ENCODE data around the gene TLR6. TPM values are rescaled to one million over a fixed set of nuclear protein-coding genes. Genes with fewer than 3 reads are reported as not detected.
A peak's percentile ranks its signal among the peaks of the same experiment; 100 is the strongest.
"Not testable (repeated sequence)": the region's sequence is repeated elsewhere in the genome, so short reads cannot be mapped to it uniquely, and the experiment has no call there.

TLR6 gene
- polyA plus RNA-seq, 4 donors = 0.49 to 0.65 (median 0.58) TPM

DNA sequence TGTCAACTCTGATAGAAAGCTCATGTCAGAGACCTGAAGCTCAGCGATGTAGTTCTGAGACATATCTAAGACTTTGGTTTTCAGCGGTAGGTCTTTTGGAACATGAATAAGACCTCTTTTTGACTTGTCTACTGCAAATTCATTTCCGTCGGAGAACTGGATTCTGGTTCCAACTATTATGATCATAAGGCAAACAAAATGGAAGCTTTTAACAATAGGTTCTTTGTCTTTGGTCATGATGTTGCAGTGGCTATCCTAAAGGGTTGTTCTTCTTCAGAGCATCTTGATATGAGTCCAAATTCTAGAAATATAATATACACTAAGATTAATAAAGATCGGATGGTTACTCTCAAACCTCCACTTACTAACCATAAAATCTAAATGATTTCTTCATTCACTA, 27.4 kb downstream of the TLR6 start:
- DNase-seq (ENCODE audit: low read depth in 4 of 4, low spot score in 2 of 4) = no peak

DNA sequence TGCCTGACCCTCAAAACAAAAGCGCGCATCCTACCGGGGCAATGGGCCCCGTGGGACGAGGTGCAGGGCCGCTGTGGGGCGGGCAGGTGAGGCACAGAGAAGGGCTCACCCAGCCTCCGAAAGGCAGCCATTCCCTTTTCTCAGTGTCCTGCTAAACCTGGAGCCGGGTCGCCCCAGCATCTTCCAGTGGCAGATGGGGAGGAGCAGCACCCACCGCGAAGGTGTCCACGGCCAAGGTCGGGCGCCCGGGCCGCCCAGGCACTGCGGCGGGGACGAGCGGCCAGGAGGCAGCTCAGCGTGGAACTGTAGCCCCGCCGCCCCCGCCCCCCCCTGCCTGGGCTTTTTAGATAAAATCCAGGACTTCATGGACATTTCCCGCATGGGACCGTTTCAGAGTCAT, 32.9 kb downstream of the TLR6 start:
- no peak for DNase-seq (ENCODE audit: low read depth in 4 of 4, low spot score in 2 of 4)

DNA sequence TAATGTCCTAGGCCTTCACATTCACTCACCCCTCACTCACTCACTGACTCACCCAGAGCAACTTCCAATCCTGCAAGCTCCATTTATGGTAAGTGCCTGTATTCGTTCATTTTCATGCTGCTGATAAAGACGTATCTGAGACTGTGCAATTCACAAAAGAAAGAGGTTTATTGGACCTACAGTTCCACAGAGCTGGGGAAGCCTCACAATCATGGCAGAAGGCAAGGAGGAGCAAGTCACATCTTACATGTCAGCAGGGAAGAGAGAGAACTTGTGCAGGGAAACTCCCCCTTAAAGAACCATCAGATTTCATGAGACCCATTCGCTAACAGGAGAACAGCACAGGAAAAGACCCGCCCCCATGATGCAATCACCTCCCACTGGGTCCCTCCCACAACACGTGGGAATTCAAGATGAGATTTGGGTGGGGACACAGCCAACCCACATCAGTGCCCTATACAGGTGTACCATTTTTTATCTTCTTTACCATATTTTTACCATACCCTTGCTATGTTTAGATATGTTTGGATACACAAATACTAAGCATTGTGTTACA, 33.8 kb downstream of the TLR6 start:
- no peak for DNase-seq (ENCODE audit: low read depth in 4 of 4, low spot score in 2 of 4)

DNA sequence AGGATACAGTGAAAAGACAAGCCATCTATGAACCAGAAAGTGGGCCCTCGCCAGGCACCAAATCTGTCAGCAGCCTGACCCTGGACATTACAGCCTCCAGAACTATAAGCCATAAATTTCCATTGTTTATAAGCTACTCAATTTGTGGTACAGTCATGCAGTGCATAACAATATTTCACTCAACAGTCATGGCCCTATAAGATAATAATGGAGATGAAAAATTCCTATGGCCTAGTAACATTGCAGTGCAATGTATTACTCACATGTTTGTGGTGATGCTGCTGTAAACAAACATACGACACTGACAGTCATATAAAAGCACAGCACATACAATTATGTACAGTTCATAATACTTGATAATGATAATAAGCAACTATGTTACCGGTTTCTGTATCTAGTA, 34.9 kb downstream of the TLR6 start:
- no peak for DNase-seq (ENCODE audit: low read depth in 4 of 4, low spot score in 2 of 4)

DNA sequence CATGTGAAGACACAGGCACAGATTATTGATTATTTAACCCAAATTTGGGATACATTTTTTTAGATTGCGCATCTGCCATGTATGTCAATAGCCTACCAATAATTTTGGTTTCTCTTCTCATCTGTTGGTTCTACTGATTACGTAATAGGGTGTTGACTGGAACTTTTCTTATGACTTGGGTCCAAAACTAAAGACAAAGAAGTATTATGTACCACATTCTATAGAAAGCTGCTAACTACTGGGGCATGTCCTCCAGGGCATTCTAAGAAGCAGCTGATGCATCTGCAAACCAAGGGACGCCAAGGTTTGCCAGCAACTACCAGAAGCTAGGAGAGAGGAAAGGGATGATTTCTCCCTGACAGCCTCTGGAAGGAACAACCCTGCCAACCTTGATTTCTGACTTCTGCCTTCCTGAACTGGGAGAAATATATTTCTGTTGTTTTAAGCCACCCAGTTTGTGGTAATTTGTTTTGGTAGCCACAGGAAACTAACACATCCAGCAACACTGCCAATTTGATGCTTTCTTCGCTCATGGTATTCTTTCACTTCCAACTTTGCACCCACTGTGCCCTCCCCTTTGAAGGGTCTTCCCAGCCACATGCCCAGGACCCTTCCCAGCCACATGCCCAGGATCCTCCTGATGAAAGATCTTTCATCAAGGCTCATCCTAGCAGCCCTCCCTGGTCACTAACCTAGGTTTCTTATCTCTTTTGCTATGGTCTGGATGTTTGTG, 36.1 kb downstream of the TLR6 start:
- DNase-seq (ENCODE audit: low read depth in 4 of 4, low spot score in 2 of 4) = no peak

DNA sequence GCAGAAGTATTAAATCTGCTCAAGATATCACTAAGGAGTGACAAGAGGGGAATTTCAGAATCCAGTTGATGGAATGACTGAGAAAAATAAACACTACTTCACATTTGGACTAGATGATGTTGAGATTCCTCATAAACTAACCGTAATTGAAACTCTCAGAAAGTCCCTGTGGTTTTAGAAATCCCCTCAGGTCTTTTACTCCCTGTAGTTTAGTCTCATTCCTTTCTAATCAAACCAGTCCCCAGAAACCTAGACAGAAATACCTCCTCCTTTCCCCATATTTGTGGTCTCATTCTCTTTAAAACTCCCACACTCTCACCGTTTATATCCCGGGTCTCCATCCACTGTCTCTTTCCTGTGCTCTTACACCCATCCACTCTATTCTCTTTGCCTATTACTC, 37.0 kb downstream of the TLR6 start:
- no peak for DNase-seq (ENCODE audit: low read depth in 4 of 4, low spot score in 2 of 4)

DNA sequence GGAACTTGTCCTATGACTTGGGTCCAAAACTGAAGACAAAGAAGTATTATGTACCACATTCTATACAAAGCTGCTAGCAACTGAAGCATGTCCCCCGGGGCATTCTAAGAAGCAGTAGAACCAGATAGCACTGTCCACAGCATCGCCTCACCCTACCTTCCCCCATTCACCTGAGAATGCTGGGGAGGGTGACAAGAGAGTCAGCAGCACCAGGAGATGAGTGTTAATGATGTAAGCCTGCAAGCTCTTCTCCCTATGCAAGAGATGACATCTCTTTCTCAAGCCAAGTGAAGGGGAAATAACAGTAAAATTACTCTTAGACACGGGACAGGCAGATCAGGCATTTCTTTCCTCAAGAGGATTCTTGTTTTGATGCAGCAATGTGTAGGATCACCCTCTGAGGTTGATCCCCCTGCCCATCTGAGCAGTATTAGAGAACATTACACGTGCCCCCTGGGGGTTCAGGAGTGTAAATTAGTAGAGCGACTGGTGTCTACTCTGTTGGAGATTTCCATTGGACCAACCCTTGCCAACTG, 38.1 kb downstream of the TLR6 start:
- no peak for DNase-seq (ENCODE audit: low read depth in 4 of 4, low spot score in 2 of 4)

DNA sequence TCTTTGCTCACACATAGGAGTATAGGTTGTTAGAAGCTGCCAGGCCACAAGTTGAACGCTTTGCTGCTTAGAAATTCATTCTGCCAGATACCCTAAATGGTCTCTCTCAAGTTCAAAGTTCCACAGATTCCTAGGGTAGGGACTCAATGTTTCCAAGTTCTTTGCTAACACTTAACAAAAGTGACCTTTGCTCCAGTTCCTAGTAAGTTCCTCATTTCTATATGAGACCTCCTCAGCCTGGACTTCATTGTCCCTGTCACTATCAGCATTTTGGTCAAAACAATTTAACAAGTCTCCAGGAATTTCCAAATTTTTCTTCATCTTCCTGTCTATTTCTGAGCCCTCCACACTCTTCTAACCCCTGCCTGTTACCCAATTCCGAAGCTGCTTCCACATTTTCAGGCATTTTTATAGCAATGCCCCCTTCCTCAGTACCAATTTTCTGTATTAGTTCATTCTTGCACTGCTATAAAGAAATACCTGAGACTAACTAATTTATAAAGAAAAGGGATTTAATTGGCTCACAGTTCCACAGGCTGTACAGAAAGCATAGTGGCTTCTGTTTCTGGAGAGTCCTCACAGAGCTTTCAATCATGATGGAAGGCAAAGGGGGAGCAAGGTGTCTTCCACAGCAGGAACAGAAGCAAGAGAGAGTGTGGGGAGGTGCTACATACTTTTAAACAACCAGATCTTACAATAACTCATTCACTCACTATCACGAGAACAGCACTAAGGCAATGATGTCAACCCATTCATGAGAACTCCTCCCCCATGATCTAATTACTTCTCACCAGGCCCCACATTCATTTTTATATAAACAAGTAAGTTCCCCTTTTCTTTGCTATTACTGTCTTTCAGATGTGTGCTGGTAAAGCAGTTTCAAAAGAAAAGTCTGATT, 40.5 kb downstream of the TLR6 start:
- no peak for DNase-seq (ENCODE audit: low read depth in 4 of 4, low spot score in 2 of 4)

DNA sequence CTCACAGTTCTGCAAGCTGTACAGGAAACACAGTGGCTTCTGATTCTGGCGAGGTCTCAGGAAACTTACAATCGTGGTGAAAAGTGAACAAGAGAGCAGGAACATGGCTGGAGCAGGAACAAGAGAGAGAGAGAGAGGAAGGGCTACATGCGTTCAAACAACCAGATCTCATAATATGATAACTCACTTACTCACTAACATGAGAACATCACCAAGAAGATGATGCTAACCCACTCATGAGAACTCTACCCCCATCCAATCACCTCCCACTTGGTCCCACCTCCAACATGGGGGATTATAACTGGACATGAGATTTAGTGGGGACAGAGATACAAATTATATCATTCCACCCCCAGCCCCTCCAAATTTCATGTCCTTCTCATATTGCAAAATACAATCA, 42.2 kb downstream of the TLR6 start:
- no peak for DNase-seq (ENCODE audit: low read depth in 4 of 4, low spot score in 2 of 4)

DNA sequence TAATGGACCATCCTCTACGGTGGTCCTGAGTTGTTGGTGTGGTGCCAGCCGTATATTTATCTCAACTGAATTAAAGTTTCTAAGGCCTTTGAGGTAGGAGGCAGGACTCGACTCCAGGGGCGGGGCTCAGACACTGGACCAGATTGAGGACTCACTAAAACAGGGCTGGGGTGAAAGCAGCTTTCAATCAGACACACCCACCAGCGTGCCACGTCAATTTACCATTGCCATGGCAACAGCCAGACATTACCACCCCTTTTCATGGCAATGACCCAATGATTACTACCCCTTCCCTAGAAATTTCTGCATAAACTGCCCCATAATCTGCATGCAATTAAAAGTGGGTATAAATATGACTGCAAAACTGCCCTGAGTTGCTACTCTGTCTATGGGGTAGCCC, 45.3 kb downstream of the TLR6 start:
- no peak for DNase-seq (ENCODE audit: low read depth in 4 of 4, low spot score in 2 of 4)

DNA sequence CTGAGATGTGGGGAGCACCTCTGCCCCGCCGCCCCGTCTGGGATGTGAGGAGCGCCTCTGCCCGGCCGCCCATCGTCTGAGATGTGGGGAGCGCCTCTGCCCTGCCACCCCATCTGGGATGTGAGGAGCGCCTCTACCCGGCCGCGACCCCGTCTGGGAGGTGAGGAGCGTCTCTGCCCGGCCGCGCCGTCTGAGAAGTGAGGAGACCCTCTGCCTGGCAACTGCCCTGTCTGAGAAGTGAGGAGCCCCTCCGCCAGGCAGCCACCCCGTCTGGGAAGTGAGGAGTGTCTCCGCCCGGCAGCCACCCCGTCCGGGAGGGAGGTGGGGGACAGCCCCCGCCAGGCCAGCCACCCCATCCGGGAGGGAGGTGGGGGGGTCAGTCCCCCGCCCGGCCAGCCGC, 49.2 kb downstream of the TLR6 start:
- not testable (repeated sequence) for DNase-seq (ENCODE audit: low read depth in 4 of 4, low spot score in 2 of 4)

DNA sequence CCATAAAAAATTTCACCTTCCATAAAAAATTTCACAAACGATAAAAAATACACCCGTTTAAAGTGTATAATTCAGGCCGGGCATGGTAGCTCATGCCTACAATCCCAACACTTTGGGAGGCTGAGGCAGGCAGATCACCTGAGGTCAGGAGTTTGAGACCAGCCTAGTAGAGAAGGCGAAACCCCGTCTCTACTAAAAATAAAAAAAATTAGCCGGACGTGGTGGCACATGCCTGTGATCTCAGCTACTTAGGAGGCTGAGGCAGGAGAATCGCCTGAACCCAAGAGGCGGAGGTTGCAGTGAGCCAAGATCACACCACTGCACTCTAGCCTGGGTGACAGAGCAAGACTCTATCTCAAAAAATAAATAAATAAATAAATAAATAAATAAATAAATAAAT, 50.4 kb downstream of the TLR6 start:
- not testable (repeated sequence) for DNase-seq (ENCODE audit: low read depth in 4 of 4, low spot score in 2 of 4)

DNA sequence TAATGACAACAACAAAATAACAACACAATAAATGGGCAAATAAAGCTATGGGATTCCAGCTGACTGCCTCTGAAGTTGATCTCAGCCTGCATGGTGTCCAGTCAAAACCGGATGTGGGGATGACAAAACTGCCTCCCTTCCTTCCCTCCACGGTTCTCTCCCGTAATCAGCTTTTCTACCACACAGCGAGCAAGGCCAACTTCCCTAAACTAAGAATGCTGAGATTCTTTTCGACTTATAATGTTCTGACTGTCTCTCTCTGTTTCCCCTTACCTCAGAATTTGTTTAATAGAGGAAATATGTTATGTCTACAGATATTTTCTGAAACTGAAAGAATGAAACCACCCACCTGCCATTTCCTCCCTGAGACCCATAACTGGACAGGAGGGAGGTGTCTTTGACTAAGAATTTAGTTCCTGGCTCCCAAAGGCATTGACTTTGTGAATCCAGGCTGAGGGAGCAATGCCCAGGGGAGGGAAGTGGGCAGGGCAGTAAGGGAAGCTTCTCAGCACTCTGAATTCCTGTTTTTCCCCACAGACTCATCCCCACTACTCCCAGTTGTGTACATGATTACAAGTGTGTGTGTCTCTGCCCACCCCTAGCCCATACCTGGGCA, 51.0 kb downstream of the TLR6 start:
- DNase-seq (ENCODE audit: low read depth in 4 of 4, low spot score in 2 of 4) = no peak

DNA sequence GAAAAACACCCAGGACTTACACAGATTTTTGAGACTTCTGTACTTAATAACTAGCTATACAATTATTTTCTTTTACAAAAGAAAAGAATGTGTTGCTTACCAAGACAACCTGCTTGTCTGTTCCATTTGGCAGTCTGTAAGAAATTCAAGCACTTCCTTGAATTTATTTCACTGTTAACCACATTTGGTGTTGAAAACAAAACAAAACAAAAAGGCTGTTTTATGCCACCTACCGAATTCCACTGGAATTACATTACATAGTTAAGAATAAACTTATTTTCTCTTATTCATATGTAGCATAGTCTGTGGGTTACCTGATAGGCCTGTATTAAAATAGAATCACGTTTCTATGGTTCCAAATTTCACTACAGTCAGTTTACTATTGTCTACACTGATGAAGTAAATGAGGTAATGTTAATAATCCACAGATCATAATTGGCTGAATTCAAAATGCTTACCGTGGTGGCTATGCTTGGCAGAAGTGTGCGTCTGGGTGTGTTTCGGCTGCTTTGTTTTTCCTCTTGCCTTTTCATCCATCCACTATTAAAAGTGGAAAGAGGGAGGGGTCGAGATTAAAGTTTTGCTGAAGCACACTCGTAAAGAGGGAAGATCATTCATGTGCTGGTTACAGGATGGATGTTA, 51.8 kb downstream of the TLR6 start, which contains the start of gene TLR1:
TSS of gene TLR1 (minus strand) at position 138 of the 642 bp plus-strand sequence. CDS start 5,960 bp downstream, outside the sequence.
- peak in 3 of 4 donors; percentile 25 to 36 (median 35) for DNase-seq (ENCODE audit: low read depth in 4 of 4, low spot score in 2 of 4)

DNA sequence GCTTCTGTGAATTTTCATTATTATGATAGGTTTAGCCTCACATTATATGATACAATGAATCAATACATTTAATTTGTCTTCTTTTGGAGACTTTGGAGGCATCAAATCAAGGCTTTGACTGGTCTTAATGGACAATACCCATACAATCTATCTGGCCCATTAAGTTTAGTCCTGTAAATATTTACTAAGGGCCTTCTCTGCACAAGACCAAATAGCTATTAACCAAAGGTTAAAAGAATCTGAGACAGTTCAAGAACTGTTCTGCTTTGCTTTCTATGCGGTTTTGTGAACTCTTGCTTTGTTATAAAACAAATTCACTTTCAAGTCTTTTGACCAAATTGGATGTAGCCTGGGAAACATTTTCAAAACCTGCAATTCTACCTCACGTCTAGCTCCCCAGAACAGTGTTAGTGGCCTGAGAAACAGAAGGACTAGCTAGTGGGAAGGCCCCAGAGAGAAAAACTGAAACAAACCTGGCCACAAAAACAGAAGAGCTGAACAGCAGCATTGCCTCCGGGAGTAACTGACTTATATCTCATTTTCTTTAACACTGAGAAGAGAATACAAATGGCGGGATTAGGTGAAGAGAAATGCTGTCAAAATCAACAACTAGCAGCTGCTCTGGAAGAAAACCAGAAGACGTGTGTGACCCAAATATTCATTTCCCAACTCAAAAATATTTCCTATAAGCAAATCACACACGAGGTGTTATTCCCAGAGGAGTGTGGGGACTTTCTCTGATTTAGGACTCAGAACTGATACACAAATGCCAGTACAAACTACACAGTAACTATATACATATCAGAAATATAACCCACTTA, 52.6 kb downstream of the TLR6 start:
- peak in 1 of 4 donors; percentile 13 for DNase-seq (ENCODE audit: low read depth in 4 of 4, low spot score in 2 of 4)

DNA sequence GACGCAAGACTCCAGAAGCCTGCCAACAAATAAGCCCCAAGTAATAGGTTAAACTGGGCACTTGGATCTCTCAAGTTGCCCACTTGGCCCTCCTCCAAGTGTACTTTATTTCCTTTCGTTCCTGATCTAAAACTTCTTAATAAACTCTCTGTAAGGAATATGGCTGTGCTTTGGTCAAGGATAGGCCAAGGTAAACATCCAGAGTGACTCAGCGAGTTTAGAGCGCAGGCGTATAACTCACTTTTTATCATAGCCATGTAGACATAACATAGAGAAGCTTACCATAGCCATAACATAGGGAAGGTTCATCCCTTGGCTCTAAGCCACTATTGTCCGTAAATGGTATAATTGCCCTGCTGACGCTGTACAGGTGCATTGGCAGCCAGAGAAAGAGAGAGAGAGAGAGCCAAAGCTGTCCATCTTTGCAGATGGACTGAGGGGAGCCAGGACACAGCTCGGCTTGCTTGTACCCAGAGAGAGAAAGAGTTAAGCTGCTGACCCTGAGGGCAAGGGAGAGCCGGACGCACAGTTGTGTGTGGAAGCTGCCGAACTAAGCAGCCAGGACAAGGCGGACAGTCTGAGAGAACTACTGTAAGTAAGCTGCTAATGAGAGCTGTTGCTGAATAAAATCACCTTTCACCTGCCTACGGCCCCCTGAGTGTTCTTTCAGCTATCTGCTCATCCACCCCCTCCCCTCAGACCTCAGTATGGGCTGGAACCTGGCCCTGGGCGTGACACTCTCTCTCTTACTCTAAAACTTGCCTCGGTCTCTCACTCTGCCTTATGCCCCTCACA, 53.9 kb downstream of the TLR6 start:
- no peak for DNase-seq (ENCODE audit: low read depth in 4 of 4, low spot score in 2 of 4)

DNA sequence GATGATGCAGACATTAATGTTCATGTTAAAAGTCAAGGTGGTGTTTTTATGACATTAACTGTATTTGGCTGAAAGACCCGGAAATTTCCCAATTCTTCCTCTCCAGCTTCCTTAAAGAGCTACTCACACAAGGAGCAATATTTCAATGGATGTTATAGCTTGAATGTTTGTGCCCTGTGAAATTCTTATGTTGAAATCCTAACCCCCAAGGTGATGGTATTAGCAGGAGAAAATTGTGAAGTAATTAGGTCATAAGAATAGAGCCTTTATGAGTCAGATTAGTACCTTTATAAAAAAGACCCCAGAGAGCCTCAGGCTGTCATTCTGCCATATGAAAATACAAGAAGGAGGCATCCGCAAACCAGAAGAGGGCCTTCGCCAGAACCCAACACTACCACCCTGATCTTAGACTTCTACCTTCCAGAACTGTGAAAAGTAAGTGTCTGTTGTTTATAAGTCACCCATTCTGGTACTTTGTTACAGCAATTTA, 55.6 kb downstream of the TLR6 start:
- DNase-seq (ENCODE audit: low read depth in 4 of 4, low spot score in 2 of 4) = no peak

DNA sequence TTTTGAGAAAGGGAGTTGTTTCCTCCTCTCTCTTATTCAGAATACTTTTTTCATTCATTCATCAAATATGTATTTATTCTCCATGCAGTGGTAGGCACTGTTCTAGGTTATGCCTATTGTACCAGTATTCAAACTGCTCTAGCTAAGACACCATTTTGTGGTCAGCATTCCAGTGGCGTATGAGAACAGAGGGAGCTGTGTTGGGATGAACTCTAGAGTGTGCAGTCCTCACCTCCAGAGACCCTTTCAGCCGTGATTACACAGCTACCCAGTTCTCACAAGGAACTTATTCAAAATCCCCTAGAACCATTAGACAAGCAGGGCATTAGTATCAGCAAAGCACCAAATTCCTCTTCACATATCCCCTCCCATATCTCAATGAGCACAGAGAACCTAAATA, 56.3 kb downstream of the TLR6 start:
- DNase-seq (ENCODE audit: low read depth in 4 of 4, low spot score in 2 of 4) = no peak

All from left renal cortex interstitium (tissue), 4 donors.